Measurements from ENCODE around the gene DOK6. TPM values are rescaled to one million over a fixed set of nuclear protein-coding genes. Genes with fewer than 3 reads are reported as not detected.

The DOK6 gene
- total RNA-seq, 1 experiment from 2014 or later, result not detected

DNA sequence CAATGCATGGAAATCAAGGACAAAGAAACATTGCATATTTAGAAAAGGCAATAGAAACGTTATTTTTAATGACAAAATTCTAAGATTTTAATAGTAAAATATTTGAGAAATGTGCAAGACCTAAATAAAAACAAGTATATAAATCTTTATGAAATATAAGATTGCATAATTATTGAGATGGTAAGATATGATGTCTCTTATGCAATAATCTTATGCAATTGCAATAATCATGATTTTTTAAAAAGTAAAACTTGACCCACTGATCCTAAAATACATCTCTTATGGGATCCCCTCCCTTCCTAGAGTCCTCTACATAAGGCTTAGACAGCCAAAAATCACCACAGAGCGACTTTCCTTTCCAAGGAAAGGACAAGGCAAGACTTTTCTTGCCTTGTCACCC, 249.0 kb downstream of the DOK6 start:
- intact Hi-C loops (cut with micrococcal nuclease; ENCODE audit: unreplicated experiment), result no loop called here
- BruUV-seq (replicated peaks), result no TSS peak
- Mint-ChIP-seq H3K4me1 (ENCODE audit: low read depth, unreplicated experiment) (no peaks in the 10 kb centered on the region), H3K9me3 (ENCODE audit: low read depth, unreplicated experiment) (no peaks in the 10 kb centered on the region), H3K27ac (ENCODE audit: unreplicated experiment) (no peak overlapping the region), H3K4me3 (ENCODE audit: low read depth, unreplicated experiment) (no peak overlapping the region), H3K27me3 (ENCODE audit: unreplicated experiment) (no peaks in the 10 kb centered on the region), H3K36me3 (ENCODE audit: insufficient read depth, unreplicated experiment) (no peaks in the 10 kb centered on the region)
- CTCF ChIA-PET, result interaction anchor here (0.5 kb wide), 1 partner anchor 796 kb away, joined by 3 read pairs; no protein-coding TSS in a partner anchor
- no peak for DNase-seq
- TF ChIP-seq, protein P1, sequence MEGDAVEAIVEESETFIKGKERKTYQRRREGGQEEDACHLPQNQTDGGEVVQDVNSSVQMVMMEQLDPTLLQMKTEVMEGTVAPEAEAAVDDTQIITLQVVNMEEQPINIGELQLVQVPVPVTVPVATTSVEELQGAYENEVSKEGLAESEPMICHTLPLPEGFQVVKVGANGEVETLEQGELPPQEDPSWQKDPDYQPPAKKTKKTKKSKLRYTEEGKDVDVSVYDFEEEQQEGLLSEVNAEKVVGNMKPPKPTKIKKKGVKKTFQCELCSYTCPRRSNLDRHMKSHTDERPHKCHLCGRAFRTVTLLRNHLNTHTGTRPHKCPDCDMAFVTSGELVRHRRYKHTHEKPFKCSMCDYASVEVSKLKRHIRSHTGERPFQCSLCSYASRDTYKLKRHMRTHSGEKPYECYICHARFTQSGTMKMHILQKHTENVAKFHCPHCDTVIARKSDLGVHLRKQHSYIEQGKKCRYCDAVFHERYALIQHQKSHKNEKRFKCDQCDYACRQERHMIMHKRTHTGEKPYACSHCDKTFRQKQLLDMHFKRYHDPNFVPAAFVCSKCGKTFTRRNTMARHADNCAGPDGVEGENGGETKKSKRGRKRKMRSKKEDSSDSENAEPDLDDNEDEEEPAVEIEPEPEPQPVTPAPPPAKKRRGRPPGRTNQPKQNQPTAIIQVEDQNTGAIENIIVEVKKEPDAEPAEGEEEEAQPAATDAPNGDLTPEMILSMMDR (IDR thresholded peaks at IDR 0.05; ENCODE audit: unreplicated experiment), result no peak

DNA sequence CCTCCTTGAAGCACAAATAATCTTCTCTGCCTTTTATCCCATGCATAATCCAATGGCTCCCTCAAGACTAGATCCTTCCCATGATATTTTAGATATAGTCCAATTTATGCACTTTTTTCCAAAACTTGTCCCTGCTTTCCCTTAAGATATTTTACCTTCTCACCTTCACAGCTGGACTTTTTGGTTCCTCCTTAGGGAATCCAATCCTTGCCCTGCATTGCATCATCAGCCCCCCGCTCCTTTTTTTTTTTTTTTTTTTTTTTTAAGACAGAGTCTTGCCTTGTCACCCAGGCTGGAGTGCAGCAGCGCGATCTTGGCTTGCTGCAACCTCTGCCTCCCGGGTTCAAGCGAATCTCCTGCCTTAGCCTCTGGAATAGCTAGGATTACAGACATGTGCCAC, 250.6 kb downstream of the DOK6 start:
- no peak for DNase-seq
- TF ChIP-seq, protein P1 (IDR thresholded peaks at IDR 0.05; ENCODE audit: unreplicated experiment), result no peak
- no peaks in the 10 kb centered on the region for H3K27me3 Mint-ChIP-seq (ENCODE audit: unreplicated experiment)
- intact Hi-C loops (cut with micrococcal nuclease; ENCODE audit: unreplicated experiment), result no loop called here
- no peaks in the 10 kb centered on the region for H3K9me3 Mint-ChIP-seq (ENCODE audit: low read depth, unreplicated experiment)
- no peaks in the 10 kb centered on the region for H3K4me1 Mint-ChIP-seq (ENCODE audit: low read depth, unreplicated experiment)
- H3K27ac Mint-ChIP-seq (ENCODE audit: unreplicated experiment), result no peak overlapping the region
- H3K4me3 Mint-ChIP-seq (ENCODE audit: low read depth, unreplicated experiment), result no peak overlapping the region
- no TSS peak for BruUV-seq (replicated peaks)
- H3K36me3 Mint-ChIP-seq (ENCODE audit: insufficient read depth, unreplicated experiment), result no peaks in the 10 kb centered on the region
- CTCF ChIA-PET, result interaction anchor here (0.6 kb wide), 1 partner anchor 764 kb away, joined by 8 read pairs; no protein-coding TSS in a partner anchor

GRCh38 chr18:69655816-69656215, 255.1 kb downstream of the DOK6 start:
- Mint-ChIP-seq H3K4me3 (ENCODE audit: low read depth, unreplicated experiment) (no peak overlapping the region), H3K27ac (ENCODE audit: unreplicated experiment) (no peak overlapping the region), H3K36me3 (ENCODE audit: insufficient read depth, unreplicated experiment) (no peaks in the 10 kb centered on the region), H3K4me1 (ENCODE audit: low read depth, unreplicated experiment) (no peaks in the 10 kb centered on the region), H3K9me3 (ENCODE audit: low read depth, unreplicated experiment) (no peaks in the 10 kb centered on the region), H3K27me3 (ENCODE audit: unreplicated experiment) (no peaks in the 10 kb centered on the region)
- TF ChIP-seq, protein P1 (IDR thresholded peaks at IDR 0.05; ENCODE audit: unreplicated experiment), result no peak
- intact Hi-C loops (cut with micrococcal nuclease; ENCODE audit: unreplicated experiment), result no loop called here
- no peak for DNase-seq
- BruUV-seq (replicated peaks), result no TSS peak
- CTCF ChIA-PET, result no interaction called here

DNA sequence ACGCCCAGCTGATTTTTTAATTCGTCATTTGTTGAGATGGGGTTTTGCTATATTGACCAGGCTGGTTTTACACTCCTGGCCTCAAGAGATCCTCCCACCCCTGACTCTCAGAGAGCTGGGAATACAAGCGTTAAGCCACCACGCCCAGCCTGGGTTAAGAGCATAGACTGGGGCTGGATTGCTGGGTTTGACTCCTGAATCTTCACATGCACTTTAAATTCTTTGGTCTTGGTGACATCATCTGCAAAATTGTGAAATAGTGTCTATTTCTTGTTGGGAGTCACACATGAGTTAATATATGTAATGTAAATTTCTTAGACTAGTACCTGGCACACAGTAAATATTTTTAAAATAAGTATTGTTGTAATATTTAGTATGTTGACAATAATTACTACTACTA, 257.4 kb downstream of the DOK6 start:
- CTCF ChIA-PET, result no interaction called here
- no TSS peak for BruUV-seq (replicated peaks)
- no peaks in the 10 kb centered on the region for H3K36me3 Mint-ChIP-seq (ENCODE audit: insufficient read depth, unreplicated experiment)

More for the DNA sequence above, 257.4 kb downstream of the DOK6 start:
- intact Hi-C loops (cut with micrococcal nuclease; ENCODE audit: unreplicated experiment), result no loop called here
- no peaks in the 10 kb centered on the region for H3K9me3 Mint-ChIP-seq (ENCODE audit: low read depth, unreplicated experiment)
- DNase-seq, result no peak
- no peaks in the 10 kb centered on the region for H3K4me1 Mint-ChIP-seq (ENCODE audit: low read depth, unreplicated experiment)
- TF ChIP-seq, protein P1 (IDR thresholded peaks at IDR 0.05; ENCODE audit: unreplicated experiment), result no peak
- no peak overlapping the region for H3K27ac Mint-ChIP-seq (ENCODE audit: unreplicated experiment)
- H3K4me3 Mint-ChIP-seq (ENCODE audit: low read depth, unreplicated experiment), result no peak overlapping the region
- H3K27me3 Mint-ChIP-seq (ENCODE audit: unreplicated experiment), result no peaks in the 10 kb centered on the region

Data from Calu3 (cell line).